T-helper 1 cell (primary cell): ENCODE results near the gene EXOC3.
"Not testable (repeated sequence)": the region's sequence is repeated elsewhere in the genome, so short reads cannot be mapped to it uniquely, and the experiment has no call there.

ENCODE experiments used
- DNase-seq, 5 donors: peaks; one replicate each; pipeline ENCODE4 v3.0.0-alpha.2; 2012 to 2020

EXOC3 gene

DNA sequence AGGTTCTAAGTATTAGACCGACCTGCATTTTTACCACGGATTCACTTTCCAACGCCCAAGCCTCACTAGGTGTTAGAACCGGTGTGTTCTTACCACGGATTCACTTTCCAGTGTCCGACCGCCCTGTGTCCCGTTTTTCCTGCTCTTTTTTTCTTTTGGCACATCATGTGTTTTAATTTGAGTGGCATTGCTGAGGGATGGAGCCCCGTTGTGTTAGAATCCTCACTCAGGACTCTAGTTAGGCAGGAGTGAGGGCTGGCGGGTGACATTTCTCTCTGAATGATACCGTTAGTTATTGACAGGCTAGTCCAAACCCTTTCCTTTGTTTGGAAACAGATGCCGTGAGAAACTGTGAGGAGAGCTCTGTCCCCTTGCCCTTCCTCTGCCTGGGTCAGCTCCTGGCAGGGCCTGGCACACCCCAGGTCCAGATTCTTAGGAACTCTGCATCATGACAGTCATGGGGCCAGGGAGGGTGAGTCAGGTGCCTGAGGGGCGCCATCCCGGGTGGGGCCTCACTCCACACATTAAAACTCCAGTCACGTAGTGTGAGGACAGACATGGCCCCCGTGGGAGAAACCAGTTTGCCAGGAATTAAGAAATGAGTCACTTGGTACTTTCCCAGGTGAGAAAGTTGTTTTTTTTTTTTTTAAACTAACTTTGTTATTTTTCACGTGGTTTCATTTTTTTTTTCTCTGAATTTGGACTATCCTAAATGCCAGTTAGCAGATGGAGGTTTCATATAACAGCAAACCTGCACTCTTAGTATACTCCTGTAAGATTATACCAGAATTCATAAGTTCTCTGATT is 15.8 kb downstream of the EXOC3 start:
- DNase-seq = peak in 1 of 5 donors; percentile 55

- no peak for DNase-seq
These were observed 16.7 kb downstream of the EXOC3 start for GRCh38 chr5:459562-460272.

DNA sequence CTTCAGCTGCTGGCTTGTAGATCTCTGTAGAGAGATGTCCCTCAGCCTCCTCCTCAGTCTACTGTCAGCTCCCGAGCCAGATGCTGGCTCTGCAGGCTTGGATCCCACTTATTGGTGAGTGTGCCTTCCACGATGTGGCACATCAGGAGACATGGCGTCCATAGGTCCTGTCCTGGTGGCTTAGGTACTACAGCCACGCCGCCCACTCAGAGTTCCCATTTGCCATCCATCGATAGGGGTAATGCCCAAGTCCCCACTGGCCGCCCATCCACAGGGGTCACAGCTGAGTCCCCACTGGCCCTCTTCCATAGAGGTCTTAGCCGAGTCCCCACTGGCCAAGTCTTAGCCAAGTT is 17.3 kb downstream of the EXOC3 start:
- no peak for DNase-seq

DNA sequence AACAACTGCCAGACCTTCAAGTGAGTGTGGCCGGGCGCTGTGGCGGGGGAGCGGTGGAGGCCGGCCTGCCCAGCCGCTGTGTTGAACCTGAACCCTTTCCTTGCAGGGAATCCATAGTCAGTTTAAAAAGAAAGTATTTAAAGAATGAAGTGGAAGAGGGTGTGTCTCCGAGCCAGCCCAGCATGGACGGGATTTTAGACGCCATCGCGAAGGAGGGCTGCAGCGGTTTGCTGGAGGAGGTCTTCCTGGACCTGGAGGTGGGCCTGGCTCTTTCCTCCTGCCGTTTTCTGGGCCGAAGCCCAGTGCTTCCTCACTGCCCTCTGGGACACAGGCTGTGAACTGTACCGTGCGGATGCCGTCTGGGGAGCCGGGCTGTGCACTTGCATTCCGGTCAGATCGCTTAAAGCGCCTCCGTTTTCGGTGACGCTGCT is 19.1 kb downstream of the EXOC3 start:
- DNase-seq = no peak

DNA sequence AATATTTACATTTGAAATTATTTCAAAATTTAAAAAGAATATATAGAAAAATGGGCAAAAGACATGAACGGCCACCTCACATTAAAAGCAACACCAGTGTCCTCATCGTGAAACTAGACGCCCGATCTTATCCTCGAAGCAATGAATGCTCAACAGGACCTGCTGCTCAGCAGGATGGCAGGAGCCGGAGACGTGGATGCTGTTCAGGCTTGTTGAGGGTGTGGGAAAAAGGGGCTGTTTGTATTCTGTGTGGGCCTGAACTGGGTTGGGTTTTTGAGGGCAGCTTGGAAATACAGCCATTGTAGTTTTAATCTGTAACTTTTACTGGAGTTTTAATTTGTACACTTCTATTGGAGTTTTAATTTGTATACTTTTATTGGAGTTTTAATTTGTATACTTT is 20.3 kb downstream of the EXOC3 start:
- DNase-seq = no peak

DNA sequence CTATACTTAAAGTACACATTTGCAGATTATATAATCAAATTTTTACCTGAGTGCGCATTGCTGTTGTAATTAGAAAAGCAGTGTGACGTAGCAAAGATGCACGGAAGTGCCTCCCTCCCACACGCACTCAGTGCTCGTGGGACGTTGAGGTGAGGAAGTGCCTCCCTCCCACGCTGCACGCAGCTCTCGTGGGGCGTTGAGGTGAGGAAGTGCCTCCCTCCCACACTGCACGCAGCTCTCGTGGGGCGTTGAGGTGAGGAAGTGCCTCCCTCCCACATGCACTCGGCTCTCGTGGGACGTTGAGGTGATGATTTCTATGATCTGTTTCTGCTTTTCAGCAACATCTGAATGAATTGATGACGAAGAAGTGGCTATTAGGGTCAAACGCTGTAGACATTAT is 21.0 kb downstream of the EXOC3 start:
- DNase-seq = peak; percentile 49 to 76 (median 72)

GRCh38 chr5:464446-464842 is 21.5 kb downstream of the EXOC3 start:
- no peak for DNase-seq

- peak in 1 of 5 donors; percentile 2 for DNase-seq
These were observed 22.0 kb downstream of the EXOC3 start for GRCh38 chr5:464843-465590.

- DNase-seq = peak in 2 of 5 donors; percentile 0 to 9
These were observed 22.8 kb downstream of the EXOC3 start for GRCh38 chr5:465591-466403.

- peak in 2 of 5 donors; percentile 0 to 7 for DNase-seq
These were observed 23.8 kb downstream of the EXOC3 start for GRCh38 chr5:466661-467310.

DNA sequence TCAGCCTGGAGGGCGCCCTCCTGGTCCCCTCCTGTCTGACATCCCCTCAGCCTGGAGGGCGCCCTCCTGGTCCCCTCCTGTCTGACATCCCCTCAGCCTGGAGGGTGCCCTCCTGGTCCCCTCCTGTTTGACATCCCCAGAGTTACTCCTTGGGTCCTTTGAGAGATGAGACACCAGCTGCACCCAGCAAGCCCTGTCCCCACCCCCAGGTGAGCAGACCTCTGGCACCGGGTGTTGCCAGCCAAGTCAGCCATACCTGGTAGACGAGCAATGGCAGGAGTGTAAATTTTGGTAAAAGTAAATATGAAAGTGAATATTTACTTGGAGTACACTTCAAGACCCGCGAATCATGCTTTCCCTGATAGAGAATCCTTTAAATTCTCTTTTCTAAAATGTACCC is 25.4 kb downstream of the EXOC3 start:
- no peak for DNase-seq

- peak in 1 of 5 donors; percentile 9 for DNase-seq
These were observed 26.9 kb downstream of the EXOC3 start for GRCh38 chr5:469752-470483.

- peak in 1 of 5 donors; percentile 8 for DNase-seq
These were observed 28.2 kb downstream of the EXOC3 start for GRCh38 chr5:470961-471749.

- DNase-seq = no peak
These were observed 28.7 kb downstream of the EXOC3 start for GRCh38 chr5:471750-472058.

DNA sequence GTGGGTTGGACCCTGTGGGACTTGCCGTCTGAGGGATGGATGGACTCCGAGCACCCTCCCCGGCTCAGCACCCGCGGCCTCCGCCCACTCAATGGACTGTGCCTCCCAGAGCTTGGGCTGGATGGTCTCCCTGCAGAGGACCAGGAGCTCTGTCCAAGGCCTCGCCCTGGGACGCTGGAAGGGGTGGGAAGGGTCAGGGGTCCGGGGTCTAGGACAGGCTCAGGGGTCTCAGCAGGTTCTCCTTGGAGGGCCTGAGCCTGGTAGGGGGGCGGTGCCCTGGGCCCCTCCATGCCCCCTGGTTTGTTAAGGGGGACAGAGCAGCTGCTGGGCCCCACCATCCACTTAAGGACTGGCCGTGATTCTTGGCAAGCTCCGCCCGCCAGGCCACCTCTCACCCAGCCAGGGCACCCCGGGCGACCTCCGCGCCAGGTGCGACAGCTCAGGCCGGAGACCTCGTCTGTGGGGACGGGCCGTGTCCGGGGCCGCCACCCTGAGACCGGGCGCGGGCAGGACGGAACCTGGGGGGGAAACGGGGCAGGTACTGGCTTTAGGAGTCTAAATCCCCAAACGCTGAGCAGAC is 29.2 kb downstream of the EXOC3 start:
- DNase-seq = peak in 2 of 5 donors; percentile 12 to 13

DNA sequence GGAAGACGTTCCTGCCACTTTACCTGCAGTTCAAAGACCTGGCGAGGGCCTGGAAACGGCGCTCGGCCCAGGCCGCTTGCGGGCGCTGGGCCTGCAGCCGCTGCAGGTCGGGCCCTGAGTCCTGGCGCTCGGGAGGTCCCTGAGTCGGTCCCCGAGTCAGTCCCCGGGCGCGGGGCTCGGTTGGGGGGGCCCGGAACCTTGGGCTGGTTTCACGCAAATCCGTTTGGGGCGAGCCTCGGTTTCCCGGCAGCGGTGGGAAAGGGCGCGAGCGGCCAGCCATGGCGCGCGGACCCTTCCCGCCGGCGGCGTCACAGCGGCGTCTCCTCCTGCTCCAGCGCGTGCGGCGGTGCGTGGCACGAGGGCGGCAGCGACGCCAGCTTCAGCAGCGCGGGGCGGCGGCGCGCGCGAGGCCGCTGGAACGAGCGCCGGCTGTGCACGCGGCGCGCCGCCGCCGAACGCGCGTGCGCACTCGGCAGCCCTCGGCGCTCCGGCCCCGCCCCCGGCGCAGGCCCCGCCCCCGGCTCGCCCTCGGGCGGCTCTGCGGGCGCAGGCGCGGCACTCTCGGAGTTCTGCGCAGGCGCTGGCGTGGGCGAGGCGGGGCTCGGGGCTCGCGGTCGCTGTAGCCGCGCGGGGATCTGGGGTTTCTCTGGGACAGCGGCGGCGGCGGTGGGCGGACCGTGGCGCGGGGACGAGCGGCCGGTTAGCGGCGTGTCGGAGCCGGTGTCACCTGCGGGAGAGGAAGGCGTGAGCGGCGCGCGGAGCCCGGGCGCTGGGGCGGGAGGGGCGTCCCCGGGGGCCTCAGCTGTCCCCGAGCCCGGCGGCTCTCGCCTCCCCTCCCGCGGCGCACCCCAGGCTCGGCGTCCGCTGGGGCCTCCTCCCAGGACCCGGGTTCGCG is 29.9 kb downstream of the EXOC3 start:
- DNase-seq = peak; percentile 78 to 93 (median 85)

DNA sequence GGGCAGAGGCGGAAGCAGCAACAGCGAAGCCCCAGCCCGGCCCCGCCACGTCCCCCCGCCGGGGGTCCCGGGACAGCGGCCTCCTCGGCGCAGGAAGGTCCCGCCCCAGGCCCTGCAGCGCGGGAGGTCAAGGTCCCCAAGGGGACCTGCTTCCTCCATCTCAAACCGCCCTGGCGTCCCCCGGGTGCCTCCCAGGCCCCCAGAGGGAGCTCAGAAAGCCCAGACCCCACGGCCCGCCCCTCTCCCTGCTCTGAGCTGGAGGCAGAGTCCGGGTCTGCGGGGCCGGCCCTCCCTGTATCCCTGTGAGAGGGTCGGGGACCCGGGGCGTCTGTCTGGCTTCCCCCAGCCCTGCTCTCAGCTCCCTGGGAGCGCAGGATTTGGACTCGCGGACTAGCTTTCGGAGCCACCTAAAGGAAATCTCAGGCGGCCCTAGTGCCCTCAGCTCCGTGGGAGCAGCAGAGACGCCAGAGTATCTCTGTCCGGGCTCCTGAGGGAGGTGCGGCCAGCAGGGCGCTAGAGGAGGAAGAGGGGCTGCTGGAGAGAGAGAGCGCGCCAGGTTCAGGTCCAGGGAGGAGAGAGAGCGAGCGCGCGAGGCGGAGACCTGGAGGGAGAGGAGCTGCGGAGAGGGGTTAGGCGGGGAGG is 30.7 kb downstream of the EXOC3 start:
- DNase-seq = peak in 3 of 5 donors; percentile 16 to 44 (median 23)

DNA sequence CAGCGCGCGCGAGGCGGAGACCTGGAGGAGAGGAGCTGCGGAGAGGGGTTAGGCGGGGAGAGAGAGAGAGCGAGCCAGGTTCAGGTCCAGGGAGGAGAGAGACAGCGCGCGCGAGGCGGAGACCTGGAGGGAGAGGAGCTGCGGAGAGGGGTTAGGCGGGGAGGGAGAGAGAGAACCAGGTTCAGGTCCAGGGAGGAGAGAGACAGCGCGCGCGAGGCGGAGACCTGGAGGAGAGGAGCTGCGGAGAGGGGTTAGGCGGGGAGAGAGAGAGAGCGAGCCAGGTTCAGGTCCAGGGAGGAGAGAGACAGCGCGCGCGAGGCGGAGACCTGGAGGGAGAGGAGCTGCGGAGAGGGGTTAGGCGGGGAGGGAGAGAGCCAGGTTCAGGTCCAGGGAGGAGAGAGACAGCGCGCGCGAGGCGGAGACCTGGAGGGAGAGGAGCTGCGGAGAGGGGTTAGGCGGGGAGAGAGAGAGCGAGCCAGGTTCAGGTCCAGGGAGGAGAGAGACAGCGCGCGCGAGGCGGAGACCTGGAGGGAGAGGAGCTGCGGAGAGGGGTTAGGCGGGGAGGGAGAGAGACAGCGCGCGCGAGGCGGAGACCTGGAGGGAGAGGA is 31.4 kb downstream of the EXOC3 start:
- DNase-seq = not testable (repeated sequence)
